Stimulated activated CD4-positive, alpha-beta T cell treated with anti-CD3 and anti-CD28 coated beads, Interleukin-1b, Interleukin-23, amount 100 ng/mL, for 48 hours (primary cell): ENCODE measurements around the gene UCKL1.
A peak's percentile ranks its signal among the peaks of the same experiment; 100 is the strongest.
"Not testable (repeated sequence)": the region's sequence is repeated elsewhere in the genome, so short reads cannot be mapped to it uniquely, and the experiment has no call there.

ENCODE experiments used
- DNase-seq: peaks from one replicate; pipeline ENCODE4 v3.0.0-alpha.2; 2020

The UCKL1 gene

DNA sequence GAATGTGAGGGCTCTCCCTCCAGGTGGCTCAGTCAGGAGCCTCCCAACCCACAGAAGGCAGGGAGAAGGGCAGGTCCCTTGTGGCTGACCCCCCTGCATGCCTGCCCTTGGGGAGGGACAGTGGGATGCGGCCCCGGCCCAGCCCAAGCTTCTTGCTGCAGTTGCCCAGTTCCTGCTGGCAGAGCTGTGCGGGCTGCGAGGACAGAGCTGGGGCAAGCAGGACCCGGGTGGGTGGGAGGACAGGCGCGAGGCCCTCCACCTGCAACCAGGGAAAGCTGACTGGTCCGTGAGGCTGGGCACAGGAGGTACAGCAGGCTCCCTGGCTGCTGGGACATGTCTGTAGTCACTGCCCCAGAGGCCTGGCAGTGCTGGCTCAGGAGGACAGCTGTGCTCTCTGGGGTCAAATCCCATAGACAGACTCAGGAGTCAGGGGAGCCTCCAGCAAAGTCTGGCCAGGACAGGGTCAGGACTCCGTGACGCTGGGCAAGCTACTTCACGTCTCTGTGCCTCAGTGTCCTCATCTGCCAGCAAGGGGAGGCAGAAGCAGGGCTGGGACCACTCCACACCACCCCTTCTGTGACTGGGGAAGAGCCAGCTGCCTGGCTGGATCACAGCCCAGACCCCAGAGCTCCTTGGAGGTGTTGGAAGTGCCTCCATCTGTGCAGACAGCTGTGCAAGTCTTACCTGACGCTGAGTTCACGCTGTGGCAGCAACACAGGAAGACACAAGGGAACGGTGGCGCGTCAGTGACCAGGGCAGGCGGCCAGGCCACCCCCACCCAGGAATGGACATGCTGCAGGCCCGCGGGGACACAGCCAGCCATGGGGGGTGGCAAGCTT is 13.0 kb downstream of the UCKL1 start:
- DNase-seq: no peak

DNA sequence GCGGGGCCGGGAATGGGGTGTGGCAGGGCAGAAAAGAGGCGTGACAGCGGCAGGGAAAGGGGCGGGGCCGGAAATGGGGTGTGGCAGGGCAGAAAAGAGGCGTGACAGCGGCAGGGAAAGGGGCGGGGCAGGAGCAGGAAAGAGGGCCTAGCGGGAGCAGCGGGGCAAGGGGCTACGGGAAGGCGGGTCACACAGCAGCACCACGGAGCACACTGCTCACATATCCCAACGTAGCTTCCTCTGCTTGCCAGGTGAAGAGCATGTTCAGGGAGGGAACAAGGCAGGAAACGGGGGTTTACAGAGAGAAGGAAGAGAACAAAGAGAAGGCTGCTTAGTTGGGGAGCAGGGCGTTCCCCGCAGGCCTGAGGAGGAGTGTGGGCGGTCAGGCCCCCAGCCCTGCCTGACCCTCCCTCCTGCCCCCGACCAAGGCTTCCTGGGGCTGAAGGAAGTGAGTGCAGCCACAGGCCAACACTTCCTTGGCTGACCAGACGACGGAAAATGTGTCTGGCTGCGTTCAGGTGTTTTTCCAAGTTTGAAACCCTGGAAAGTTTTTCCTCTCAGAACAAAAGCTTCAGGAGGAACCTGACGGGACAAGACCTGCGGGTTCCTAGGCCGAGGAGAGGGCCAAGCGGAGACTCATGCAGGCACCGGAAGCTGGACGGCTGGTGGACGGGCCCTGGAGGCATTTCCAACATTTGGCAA is 13.8 kb downstream of the UCKL1 start:
- DNase-seq: peak; percentile 75

DNA sequence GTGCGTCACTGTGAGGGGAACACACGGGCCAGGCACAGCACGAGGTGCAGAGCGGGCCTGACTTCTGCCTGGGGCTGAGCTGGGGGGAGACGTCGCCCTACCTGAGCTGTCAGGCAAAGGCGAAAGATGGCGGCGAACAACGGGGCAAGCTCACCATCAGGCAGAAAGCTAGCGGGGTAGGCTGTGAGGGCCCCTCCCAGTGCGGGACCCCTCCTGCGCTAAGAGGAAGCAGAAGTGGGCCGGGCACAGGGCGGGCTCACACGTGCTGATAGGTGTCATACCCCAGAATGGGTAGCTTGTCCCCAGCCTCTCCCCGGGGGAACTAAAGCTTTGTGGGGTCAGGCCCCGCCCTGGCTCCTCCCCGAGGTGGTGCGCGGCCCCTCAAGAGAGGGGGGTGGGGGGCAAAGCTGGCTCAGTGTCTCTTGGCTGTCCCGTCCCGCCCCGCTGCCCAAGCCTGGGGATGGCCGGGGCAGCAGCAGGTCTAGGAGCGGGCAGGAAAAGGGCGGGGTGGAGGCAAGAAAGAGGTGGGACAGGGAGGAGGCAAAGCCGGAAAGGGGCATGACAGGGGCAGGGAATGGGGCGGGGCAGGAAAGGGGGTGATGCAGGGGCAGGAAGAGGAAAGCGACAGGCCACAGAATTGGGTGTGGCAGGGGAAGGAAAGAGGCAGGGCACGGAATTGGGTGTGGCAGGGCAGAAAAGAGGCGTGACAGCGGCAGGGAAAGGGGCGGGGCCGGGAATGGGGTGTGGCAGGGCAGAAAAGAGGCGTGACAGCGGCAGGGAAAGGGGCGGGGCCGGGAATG is 14.7 kb downstream of the UCKL1 start:
- peak; percentile 81 for DNase-seq

DNA sequence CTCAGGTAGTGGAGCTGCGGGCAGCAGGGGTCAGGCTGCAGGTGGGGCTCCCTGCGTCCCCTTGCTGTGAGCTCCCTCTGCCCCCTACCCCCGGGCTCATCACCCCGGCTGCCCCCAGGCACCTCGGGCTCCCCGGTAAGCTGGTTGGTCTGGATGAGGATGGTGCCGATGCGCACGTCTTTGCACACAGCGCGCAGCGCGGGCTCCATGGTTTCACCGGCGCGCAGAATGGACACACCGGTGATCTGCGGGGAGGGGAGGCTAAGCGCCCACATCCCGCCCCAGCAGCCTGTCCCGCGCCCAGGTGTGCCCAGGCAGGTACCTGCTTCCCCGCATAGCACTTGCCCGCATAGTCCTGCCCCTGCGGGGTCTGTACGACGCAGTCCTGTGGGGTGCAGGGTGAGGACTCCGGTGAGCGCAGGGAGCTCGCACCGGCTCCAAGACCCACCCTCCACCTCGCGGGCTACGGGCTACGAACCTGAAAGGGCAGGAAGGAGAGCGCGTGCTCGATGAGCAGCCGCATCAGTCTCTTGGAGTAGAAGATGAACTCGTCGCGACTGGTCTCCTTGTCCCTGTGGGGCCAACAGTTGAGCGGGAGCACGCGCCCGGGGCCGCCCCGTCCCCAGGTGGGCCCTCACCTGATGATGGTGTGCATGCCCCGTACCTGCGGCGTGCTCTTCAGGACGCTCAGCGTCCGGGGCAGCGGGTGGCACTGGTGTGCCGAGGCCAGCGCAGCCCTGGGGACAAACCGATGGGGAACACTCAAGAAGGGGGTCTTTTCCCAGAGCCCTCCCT is 15.5 kb downstream of the UCKL1 start:
- no peak for DNase-seq

DNA sequence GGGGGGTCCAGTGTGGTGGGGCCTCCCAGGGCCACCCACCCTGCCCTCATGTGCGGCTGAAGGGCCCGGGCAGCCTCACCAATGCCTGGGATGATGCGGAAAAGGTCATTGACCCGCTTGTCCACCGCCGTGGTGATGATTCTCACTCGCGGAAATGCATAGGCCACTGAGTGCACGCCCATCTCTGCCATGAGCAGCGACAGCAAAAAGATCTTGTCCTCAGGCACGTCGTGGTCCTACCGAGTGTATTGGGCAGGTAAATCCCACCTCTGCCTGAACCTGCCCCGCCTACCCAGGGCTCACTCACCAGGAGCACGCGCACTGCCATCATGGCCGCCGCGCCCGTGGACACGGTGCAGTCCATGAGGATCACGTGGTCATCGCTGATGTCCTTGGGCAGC is 16.1 kb downstream of the UCKL1 start:
- no peak for DNase-seq

DNA sequence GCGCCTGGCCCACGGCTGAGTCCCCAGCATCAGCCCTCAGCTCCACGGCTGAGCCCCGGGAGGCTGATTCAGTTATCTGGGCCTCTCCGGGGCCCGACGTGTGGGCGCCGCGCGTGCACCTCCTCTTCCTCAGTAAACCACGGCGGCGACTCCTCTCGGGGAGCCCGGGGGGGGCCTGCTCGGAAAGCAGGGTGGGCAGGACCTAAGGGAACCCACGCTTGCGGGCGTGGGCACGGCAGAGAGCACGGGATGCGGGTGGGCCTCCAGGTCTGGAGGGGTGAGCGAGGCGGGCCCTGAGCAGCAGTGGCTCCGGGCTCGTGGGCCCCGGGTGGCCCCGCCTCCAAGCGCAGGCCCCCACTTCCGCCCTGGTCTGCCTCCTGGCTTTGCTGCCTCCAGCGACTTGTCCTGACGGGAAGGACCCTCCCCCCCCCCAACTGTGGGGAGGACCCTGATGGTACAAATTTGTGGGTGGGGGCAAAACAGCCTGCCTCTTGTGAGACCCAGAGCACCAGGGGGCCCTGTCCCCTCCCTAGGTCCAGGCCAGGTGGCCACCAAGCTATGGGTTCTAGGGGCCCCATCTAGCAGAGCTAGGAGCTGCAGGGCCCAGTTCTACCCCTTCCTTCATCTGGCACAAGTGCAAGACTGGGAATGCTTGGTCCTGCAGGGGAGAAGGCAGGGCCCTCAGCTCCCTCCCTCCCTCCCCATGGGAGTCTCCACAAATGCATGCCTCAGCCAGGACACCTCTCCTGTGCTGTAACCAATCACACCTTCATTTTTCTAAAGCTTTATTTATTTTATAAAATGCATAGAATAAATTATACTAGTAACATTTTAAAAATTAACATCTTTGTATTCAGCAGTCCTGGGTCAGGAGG is 16.9 kb downstream of the UCKL1 start:
- DNase-seq: no peak

DNA sequence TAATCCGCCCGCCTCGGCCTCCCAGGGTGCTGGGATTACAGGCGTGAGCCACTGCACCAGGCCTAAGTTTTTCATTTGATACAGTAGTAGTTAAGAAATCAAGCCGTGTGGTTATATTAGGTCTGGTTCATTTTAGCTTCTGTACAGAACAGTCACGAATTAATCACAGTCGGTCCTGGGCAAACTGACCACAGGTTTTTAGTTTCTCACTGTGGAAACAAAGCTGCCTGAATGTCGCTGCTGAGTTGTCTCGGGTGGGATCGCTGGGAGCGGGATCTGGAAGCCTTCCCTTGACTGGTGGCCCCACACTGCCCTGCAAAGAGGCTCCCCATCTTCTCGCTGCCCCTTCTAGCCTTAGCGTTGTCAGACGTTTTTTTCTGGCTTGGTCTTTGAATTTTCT is 18.6 kb downstream of the UCKL1 start:
- DNase-seq: no peak

DNA sequence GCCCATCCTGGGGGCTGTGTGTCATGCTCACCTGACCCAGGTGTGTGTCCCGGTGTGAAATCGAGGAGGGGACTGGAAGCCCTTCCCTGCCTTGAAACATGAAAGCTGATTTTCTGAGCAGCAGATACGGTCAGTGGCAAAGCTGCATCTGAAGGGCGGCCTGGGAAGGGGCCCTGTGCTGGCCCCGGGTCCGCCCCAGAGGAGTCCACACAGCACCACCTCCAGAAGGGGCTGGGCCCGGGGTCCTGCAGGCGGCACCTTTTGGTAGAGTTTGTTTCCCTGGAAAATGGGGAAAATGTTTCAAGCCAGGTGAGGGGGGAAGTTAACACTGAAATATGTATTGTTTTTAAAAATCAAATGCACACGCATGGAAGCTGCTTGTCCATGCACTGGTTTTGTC is 20.8 kb downstream of the UCKL1 start:
- DNase-seq: no peak

DNA sequence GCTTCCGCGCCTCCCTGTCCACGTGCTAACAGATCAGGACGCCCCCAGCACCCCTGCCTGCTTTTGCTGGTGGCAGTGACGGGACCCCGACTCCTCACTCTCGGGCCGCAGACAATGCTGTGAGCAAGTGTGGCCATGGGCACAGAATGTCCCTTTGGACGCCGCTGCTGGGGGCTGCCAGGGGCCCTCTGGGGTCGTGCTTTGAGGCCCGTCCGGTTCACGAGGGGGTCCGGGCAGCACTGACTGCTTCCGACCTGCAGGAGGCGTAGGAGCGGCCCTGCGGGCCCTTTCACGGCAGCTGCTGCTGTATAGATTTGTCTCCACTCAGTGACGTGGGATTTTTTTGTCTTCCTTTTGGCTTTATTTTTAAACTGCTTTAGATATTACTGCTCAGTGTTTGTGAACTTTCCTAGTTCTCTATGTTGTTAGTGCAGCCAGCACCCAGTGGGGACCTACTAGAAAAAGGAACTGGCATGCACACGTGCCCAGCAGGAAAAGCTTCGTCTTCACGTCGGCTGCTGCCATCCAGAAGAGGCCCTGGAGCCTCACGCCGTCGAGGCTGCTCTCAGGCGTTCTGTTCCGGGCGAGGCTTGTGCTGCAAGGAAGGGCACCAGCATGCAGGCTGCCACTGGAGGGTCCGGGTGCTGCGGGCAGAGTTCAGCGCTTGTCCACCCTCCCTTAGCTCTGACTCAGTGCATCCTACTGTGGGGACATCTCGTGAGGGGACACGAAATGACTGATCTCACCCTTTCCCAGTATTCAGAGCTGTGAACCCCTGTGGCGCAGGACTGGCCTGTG is 21.7 kb downstream of the UCKL1 start:
- DNase-seq: no peak

DNA sequence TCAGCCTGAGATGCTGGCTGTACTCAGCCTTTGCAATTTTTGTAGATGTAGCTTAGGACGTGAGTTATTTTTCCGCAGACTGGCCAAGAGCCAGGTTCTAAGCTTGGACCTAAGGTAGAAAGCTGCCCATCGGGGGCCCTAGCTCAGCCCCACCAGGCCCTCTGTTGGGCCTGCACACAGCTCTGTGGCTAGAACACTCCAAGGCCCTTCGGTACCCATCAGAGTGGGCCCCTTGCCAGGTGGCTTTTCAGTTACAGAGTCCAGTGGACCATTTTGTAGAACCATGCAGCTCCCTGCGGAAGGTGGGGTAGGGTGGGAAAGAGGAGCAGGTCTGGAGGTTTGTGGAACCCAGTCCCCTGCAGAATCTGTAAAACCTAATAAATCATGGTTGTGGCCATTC is 22.6 kb downstream of the UCKL1 start:
- DNase-seq: no peak

DNA sequence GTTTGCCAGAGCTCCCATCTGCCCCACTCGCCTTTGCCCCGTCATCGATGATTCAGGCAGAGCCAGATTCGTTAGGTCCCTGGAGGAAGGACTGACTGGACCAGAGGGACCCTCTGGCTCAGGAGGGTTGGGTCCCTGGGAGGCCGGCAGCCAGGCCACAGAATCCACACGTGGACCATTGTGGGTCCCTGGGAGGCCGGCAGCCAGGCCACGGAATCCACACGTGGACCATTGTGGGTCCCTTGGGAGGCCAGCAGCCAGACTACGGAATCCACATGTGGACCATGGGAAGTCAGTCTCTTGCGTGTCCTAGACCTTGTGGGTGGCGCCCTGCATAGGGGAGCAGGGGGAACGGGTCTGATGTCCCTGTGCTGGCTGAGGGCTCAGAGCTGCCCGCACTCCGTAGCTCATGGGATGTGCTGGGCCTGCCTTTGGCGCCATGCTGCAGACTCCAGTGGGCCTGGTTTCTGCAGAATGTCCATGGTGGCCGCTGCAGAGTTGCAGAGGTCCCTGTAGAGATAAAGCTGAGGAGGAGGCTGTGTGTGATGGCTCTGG is 23.5 kb downstream of the UCKL1 start:
- DNase-seq: no peak

DNA sequence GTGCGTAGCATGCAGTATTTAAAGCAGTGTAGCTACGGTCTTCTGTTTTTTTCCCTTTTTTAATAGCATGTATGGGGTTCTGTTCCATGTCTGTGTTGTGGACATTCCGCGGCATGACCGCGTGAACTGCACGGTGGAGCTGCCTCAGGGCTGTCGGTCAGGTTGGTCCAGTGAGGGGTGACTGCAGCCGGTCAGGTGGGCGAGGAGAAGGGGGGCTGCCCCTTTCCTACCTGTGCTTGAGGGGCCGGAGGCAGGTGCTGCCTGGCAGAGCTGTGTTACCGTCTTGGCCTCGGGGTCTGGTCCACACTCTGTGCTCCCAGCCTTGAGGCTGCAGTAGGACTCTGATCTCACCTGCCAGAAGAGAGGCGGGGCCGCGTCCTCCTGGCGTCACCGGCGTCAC is 24.5 kb downstream of the UCKL1 start:
- no peak for DNase-seq

DNA sequence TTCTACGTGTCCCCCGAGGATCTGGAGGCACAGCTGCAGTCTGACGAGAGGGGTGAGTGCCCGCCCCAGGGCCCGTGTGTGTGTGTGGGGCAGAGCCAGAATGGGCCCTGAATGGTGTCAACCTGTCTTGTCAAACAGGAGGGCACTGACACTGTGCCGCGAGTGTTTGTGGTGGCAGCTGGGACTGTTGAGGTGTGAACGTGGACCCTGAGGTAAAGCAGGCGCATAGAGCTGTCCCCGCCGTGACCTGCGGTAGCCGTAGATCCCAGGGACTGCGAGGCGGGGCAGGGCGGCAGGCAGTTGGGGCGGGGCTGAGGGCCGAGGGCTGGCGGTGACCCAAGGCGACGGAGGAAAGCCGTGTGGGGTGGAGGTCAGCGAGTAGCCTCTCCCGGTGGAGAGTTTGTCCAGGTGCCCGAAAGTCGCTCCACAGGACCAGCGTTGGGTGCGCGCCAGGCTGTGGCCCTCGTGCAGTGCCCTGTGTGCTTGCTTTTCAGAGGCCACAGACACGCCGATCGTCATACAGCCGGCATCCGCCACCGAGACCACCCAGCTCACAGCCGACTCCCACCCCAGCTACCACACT is 25.2 kb downstream of the UCKL1 start:
- DNase-seq: no peak

DNA sequence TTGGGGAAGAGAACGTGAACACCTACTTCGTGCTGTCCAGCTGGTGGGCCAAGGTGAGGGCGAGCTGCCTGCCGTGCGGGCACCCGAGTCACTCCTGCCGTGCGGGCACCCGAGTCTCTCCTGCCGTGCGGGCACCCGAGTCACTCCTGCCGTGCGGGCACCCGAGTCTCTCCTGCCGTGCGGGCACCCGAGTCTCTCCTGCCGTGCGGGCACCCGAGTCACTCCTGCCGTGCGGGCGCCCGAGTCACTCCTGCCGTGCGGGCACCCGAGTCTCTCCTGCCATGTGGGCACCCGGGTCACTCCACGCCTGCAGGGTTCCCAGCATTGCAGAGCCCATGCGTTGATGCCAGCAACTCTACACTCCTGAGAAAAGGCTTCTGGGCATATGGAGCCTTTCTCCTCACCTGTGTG is 26.7 kb downstream of the UCKL1 start:
- not testable (repeated sequence) for DNase-seq

DNA sequence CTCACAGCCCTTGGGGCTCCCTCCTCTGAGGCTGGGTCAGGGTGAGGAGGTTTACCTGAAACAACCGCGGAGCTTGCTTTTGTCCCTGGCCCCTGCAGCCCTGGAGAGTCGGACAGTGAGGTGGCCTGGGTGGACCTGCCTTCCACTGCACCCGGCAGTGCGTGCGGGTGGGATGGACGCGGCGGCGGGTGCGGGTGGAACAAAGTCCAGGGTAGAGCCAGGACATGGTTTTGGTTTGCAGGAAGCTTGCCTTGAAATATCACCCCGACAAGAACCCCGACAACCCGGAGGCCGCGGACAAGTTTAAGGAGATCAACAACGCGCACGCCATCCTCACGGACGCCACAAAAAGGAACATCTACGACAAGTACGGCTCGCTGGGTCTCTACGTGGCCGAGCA is 27.1 kb downstream of the UCKL1 start:
- DNase-seq: no peak

DNA sequence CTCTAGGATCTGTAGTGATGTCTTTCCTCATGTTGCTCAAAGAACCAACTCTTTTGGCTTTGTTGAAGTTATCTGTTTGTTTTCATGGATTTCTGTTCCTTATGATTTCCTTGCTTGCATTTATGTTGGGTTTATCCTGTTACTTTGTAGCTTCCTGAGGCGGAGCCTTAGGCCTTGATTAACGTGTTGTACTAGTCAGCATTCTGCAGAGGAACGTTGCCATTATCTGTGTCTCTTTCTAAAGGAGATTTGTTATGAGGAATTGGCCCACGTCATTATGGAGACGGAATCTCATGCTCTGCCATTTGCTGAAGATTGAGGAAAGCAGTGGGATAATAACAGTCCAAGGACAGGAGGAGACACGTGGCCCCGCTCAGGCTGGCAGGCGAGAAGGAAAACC is 29.9 kb downstream of the UCKL1 start:
- DNase-seq: no peak

DNA sequence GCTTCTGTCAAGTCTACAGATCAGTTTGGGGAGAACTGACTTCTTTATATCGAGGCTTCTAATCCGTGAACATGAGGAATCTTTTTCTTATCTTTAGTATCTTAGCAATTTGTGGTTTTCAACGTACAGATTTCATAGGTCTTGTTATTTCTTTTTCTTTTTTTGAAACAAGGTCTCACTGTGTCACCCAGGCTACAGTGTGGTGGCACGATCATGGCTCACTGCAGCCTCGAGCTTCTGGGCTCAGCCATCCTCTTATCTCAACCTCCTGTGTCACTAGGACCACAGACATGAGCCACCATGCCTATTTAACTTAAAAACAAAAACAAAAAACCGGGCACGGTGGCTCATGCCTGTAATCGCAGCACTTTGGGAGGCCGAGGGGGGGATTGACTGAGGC is 32.0 kb downstream of the UCKL1 start:
- no peak for DNase-seq

DNA sequence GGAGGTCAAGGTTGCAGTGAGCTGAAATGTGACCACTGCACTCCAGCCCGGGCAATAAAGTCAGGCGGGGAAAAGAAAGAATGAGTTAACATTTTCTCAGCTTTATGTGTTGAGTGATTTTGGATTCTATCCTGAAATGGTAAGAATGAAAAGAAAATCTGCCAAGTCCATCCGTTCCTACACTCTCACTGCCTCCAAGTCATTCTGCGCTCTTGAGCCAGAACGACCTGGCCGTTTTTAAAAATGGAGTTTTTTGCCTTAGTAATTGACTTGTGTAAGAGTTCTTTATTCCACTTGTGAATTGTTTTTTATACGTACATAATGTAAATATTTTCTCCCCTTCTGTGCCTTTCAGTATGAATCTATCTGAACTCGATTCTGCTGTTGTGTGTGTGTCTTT is 32.6 kb downstream of the UCKL1 start:
- DNase-seq: no peak

DNA sequence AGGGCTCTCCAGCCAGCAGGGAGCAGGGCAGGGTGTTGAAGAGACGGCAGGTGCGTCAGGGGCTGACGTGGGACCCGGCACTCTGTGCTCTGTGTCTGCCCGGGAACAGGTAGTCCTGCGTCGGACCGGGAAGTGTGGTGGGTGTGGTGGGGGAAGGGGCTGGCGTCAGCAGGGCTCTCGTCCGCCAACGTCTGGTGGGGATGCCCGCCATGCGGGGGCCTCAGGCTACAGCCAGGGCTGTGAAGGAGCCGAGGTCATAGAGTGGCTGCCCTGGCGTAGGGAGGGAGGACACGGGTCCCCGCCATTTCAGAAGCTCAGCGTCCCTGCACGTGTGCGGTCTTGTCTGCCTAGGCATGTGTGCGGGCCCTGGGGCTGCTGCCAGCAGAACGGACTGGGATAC is 36.0 kb downstream of the UCKL1 start:
- DNase-seq: no peak

DNA sequence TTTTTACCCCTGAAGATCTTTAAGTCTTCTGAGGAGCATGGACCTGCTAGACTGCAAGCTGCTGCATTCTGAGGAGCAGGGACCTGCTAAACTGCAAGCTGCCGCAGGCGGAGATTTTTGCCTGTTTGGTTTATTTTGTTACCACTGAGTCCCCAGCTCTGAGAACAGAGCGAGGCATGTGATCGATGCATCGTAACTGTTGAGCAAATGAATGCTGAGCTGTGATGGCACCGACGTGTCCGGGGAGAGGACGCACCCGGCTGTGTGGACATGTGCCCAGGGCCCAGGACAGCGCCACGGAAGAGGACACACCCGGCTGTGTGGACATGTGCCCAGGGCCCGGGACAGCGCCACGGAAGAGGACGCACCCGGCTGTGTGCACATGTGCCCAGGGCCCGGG is 37.1 kb downstream of the UCKL1 start:
- no peak for DNase-seq
